Right ventricle myocardium superior (tissue), 1 donor: ENCODE measurements around the gene ZNF215. TPM values are rescaled to one million over a fixed set of nuclear protein-coding genes. Genes with fewer than 3 reads are reported as not detected.
"Not testable (repeated sequence)": the region's sequence is repeated elsewhere in the genome, so short reads cannot be mapped to it uniquely, and the experiment has no call there.

Source experiments
- ATAC-seq: fragments of 200-7000 bp; cut with Tn5 transposase; one replicate; pipeline ENCODE4 v1.9.1; 2020; ENCODE audit warnings: mild to moderate bottlenecking; ENCODE audit not compliant: poor library complexity
- DNase-seq: peaks from one replicate; pipeline ENCODE4 v3.0.0-alpha.2; 2020
- intact Hi-C: fragments of 100-400 bp; cut with DNase I; formaldehyde crosslinking; loops from one replicate; pipeline ENCODE4 v1.11.2; 2022
- total RNA-seq: library from RNA; stranded (reverse); fragmentation: NEBNext Ultra II Directional; extraction: Animal tissue kit (Norgen Biotek cat#: 25700); gene quantifications from one replicate; pipeline ENCODE4 v1.2.1, GENCODE V29; 2021
- donor health status: DM: no; HTN: yes; CAD: no; lungs with severe emphysema.

The ZNF215 gene
- total RNA-seq, 1 donor from 2014 or later, result 0.22 TPM

DNA sequence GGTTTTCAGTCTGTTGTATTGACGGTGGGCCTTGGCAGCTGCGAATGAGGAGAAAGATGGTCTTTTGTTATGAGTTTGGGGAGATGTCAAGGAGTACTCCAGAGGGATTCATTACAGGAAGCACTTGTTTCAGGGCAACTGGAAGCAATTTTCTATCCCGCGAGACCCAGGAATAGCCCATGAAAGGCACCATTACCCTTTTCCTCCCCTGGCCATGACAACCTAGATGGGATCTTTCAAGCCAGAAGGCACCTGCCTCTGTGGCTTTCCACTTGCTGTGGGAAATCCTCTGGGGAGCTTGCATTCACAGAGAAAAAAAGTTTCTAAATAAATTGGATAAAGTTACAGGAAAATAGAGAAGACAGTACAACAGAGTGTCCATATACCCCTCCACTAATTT is 2.7 kb downstream of the ZNF215 start:
- ATAC-seq (no peak), DNase-seq (no peak)
- intact Hi-C loops, result no loop called here

DNA sequence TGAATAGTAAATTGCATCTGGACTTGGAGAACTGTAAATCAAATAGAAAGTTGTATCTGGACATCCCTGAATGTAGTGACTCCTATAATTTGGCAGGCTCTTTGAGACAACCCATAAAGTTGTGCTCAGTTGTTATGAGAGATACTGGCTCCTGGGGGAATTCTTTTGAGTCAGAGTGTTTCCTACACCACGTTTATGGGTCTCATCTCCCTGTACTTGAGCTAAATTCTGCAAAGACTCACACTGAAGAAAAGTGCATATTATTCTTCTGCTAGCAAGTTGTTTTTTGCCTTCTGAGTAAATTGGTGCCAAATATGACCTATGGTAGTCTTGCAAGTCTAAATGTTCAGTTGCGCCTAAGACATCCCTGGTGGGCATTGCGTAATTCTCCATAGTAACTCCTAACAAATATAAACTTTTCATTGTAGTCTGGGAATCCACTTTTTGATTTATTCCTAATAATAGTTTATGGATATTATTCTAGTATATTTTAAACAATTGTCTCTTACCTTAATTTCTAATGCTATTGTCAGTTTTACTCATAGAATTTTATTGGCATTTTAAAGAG is 5.0 kb downstream of the ZNF215 start:
- DNase-seq (no peak), ATAC-seq (no peak)
- intact Hi-C loops, result no loop called here

DNA sequence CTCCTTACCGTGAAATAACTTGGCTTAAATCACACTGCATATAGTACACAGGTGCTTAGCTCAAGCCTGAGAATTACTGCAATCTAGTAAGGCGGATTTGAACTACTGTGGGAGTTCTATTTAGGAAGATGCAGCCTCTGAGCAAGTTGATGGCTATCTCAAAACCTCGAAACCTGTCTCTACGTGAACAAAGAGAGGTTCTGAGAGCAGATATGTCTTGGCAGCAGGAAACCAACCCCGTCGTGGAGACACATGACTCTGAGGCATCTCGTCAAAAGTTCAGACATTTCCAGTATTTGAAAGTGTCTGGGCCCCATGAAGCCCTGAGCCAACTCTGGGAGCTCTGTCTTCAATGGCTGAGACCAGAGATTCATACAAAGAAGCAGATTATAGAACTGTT is 5.9 kb downstream of the ZNF215 start:
- DNase-seq (no peak), ATAC-seq (no peak)
- intact Hi-C loops, result no loop called here

DNA sequence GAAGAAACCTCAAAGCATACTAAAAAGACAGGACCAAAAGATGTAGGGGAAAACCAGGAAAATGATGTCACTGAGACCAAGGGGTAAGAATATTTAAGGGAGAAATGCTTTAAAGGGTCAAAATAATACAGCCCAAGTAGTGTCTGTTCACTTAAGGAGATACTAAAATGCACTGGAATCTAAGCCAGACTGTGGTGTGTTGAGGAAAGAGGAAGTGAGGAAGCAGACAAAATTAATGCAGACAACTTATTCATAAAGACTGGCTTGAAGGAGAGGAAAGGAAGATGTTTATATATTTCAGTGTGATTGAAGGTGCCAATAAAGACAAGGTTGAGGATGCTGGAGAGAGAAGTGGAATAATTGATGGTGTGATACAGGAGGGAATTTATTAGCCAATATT is 15.7 kb downstream of the ZNF215 start:
- ATAC-seq (no peak), DNase-seq (no peak)
- intact Hi-C loops, result no loop called here

DNA sequence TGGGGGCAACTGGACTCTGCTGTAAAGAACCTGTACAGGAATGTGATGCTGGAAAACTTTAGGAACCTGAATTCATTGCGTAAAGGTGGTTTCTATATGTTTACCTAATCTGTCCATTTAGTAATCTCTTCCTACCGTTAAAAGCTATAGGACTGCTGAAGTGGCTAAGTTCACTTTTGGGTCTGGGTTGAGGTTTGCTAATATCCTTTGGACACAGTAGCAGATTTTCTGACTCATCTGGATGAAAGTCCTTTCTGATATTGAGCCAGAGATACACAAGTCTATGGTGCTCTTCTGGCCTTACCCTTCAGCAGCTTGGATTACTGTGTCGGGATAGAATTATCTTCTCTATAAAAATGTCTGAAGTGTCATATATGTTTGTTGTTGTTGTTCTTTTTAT is 16.9 kb downstream of the ZNF215 start:
- DNase-seq, result no peak
- no peak for ATAC-seq
- intact Hi-C loops, result no loop called here

DNA sequence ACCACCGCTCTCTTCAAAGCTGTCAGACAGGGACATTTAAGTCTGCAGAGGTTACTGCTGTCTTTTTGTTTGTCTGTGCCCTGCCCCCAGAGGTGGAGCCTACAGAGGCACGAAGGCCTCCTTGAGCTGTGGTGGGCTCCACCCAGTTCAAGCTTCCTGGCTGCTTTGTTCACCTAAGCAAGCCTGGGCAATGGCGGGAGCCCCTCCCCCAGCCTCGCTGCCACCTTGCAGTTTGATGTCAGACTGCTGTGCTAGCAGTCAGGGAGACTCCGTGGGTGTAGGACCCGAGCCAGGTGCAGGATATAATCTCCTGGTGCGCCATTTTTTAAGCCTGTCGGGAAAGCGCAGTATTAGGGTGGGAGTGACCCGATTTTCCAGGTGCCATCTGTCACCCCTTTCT is 28.0 kb downstream of the ZNF215 start:
- ATAC-seq, DNase-seq, intact Hi-C loops: not testable (repeated sequence)

DNA sequence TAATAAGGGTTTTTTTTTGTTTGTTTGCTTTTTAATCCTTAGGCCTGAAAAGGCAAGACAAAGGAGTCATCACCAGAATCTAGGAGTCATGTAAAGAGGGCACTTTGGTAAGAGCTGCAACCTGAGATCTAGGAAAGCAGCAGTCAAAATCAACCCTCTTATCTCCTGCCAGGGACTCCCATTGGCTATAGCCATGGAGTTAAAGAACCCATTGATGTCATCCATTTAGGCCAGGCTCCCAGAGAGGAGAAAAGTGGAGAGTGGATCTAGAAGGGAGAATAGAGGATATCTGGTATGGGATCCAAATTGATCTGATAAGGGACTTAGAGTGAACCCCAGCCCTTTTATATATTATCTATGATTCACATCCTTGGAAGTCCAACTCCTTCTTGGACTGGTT is 35.9 kb downstream of the ZNF215 start:
- DNase-seq, result no peak
- intact Hi-C loops, result no loop called here
- ATAC-seq, result no peak

DNA sequence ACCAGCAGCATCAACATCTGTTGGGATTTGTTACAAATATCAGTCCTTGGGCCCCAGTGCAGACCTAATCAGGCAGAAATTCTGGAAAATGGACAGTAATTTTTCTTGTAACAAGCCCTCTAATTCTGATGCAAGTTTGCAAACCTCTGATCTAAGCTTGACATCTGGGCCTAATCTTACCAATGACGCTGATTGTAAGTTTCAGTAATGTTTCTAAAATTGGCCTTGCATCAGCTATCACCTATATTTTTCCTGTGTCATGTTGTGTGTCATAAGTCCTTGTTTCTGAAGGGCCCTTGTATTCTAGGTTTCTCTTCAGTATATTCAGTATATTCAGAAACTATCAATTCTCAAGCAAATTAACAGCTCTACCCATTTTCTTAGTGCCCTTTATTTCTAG is 36.4 kb downstream of the ZNF215 start:
- intact Hi-C loops, result no loop called here
- DNase-seq (no peak), ATAC-seq (no peak)

DNA sequence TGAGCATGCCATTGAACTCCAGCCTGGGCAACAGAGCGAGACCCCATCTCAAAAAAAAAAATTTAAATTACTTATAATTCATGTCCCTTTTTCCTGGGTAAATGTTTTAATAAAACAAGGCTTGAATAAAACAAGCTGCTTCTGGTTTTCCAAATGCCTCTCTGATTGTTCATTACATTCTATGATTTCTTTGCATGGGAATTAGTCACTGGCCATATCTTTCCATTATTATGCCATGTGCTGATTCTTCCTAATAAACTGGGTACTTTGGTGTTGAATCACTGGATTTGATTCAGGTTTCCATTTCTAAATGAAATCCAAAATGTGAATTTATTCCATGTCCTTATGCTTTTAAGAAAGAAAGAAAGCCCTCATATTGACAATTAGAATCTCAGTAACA is 42.6 kb downstream of the ZNF215 start:
- ATAC-seq (no peak), DNase-seq (no peak)
- intact Hi-C loops, result no loop called here

DNA sequence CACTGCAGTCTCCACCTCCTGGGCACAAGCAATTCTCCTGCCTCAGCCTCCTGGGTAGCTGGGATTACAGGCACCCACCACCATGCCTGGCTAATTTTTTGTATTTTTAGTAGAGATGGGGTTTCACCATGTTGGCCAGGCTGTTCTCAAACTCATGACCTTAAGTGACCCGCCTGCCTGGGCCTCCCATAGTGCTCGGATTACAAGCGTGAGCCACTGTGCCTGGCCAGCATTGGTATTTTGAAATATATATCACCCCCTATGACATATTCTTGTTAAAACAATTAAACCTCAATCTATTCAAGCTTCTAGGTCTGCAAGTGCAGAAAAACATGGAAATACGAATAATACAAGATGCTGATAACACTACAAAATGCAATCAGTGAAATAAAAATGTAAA is 43.6 kb downstream of the ZNF215 start:
- intact Hi-C loops, DNase-seq, ATAC-seq: not testable (repeated sequence)

DNA sequence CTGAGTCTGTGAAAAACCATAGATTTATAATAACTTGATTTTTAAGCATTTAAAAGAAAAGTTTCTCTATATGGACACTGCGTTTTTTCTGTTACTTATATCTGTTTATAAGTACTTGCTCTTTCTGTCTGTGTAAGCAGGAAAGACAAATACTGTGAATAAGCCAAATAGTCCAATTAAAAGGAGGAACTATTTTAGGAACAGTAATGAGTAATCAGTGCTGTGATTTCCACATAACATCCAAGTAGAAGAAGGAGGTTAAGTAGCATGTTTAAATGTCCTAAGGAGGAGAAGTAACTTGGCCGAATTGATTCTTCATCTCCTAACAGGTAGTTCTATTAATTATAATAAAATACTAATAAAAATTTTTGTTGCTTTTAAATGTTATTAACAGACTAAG is 53.1 kb downstream of the ZNF215 start:
- DNase-seq (no peak), ATAC-seq (no peak)
- intact Hi-C loops, result no loop called here

DNA sequence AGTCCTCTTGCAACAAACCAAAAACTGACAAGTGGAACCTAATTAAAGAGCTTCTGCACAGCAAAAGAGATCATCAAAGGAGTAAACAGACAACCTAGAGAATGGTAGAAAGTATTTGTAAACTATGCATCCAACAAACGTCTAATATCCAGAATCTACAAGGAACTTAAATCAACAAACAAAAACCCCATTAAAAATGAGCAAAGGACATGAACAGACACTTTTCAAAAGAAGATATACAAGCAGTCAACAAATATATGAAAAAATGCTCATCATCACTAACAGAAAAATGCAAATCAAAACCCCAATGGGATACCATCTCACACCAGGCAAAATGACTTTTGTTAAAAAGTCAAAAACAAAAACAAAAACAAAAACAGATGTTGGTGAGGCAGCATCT is 60.3 kb downstream of the ZNF215 start:
- no peak for ATAC-seq
- DNase-seq, result no peak
- intact Hi-C loops, result no loop called here

DNA sequence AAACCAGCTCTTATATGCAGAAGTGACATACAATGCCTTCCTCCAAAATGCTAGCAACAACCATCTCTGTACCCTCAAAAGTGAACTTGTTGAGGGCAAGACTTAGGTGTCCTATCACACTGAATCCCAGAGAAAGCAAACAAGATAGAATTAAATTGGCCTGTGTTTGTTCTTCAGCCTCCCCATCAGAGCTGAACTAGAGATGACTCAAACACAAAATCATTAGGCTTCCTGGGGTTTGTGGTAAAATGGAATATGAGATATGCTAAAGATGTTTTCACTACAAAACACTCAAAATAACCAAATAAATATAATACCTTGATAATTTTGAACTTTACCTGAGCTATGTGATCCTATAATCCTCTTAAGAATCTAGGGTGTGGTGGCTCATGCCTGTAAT is 62.3 kb downstream of the ZNF215 start:
- DNase-seq (no peak), ATAC-seq (no peak)
- intact Hi-C loops, result no loop called here

DNA sequence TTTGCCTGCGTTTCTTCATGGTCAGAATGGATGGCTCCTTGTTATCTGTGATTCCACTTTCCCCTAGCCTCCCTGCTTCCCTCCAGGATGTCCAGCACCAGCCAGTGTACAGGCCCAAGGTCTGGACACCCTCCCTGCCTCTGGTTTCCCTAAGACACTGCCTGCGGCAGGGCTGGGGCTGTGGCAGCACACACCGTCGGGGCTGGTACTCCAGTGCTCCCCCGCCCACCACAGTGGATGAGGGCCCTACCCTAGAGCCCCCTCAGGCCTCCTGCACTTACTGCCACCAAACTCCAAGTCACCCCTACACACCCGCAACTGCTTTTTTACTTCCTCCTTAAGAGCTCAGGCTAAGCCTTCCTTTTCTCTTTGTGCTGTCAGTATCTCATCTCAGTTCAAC is 65.0 kb downstream of the ZNF215 start:
- DNase-seq (peak; percentile 30), ATAC-seq (no peak)
- intact Hi-C loops, result no loop called here

DNA sequence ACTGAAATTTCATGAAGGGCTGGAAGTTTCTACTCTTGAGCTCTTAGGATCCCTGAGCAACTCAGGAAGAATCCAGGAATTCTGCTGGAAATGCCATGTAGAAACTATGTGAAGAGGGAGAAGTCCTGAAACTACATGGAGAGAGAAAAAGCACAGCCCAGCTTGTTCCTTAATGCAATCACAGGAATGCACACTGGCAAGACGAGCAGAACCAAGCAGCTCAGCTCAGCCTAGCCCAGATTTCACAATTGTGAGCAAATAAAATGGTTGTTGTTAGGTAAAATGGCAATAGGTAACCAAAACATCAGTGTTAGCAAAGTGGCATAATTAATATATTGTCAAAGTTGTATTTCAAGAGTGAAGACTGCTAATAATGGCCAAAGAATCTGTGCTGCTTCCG is 65.8 kb downstream of the ZNF215 start:
- intact Hi-C loops, result no loop called here
- ATAC-seq (no peak), DNase-seq (no peak)

DNA sequence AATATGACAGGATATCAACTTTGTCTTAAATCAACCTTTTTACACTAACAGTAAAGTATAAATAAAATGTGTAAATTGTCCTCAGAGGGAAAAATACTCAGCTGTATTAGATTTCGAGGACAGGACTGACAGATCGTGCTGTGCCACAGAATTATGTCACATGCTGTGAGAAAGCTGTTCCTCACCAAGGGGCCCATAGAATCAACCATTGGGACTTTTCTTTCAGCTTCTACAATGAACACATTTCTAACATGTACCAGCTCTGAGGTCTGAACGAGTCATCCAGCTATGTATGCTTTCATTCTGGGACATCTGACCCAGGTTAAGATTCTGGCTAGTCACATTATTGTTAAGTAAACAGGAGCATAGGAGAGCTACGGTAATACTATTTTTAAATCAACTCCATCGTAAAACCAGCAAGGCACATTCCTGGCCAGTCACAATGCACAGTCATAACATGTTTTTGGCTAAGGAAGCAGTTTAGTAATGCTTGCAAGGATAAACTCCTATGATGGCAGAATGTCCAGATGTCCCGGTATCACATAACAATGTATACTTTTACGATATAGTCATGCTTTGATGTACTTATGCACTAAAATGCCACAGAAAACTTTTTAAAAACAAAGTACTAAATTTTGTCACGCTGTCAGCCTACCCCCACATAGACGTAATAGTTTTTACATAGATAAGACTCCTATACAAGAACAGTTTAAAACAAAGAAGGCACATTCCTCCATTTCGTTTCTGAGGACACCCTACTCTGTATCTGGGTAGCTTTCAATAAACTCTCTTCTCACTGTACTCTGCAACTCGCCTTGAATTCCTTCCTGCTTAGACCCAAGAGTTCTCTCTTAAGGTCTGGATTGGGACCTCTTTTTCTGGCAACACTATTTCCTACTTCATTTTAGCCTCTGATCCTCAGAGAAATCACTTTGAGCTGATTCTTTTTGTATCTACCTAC is 66.5 kb downstream of the ZNF215 start:
- intact Hi-C loops, result no loop called here
- DNase-seq, result no peak
- no peak for ATAC-seq

DNA sequence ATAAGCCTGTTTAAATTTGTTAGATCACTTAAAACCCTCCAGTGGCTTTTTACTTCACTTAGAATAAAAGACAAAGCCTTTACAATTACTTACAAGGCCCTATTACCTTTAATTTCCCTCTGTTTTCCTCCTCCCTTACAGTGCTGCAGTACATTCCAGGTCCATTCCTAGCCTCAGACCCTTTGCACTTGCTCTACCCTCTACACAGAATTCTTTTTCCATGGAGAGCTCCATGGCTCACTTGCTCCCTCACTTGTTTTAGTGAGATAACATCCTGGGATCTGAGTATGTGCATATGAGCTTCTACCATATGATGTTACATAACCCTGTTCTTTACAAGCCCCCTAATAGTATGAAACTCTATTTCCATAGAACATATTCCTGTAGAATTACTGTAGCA is 69.5 kb downstream of the ZNF215 start:
- intact Hi-C loops, result no loop called here
- DNase-seq, result no peak
- ATAC-seq, result no peak

DNA sequence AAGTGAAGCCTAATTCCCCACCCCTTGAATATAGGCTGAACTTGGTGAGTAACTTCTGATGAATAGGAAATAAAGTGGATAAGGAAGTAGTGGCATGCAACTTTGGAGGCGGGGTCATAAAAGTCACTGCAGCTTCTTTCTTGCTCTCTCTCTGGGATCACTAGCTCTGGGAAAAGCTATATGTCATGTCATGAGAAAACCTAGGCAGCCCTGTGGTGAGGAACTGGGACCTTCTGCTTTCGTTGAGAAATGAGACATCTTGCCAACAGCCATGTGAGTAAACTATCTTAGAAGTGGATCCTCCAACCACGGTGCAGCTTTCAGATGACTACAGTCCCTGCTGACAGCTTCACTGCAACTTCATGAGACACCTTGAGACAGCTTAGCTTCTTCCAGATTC is 78.3 kb downstream of the ZNF215 start:
- ATAC-seq (no peak), DNase-seq (no peak)
- intact Hi-C loops, result no loop called here
